IPS-NIHi11 (cell line): Measurements from ENCODE around the gene TSPAN10.
"Not testable (repeated sequence)": the region's sequence is repeated elsewhere in the genome, so short reads cannot be mapped to it uniquely, and the experiment has no call there.

Source experiments
- DNase-seq: peaks from one replicate; pipeline ENCODE4 v3.0.0; 2012; ENCODE audit warnings: mixed read lengths, low spot score

TSPAN10 gene

GRCh38 chr17:81636505-81637288, at the start of gene TSPAN10, which contains the start of gene NPLOC4:
Gene TSPAN10, plus strand, starts transcription at chr17:81637196. Its CDS starts 5,217 bp downstream, at chr17:81642413.
Gene NPLOC4, minus strand, starts transcription at chr17:81637112. Its CDS starts 182 bp downstream, at chr17:81636930.
- peak; percentile 100 for DNase-seq

- no peak for DNase-seq
Measured at GRCh38 chr17:81589612-81590011, 47.4 kb upstream of the TSPAN10 start.

- DNase-seq: no peak
Measured at GRCh38 chr17:81590121-81590520, 46.9 kb upstream of the TSPAN10 start.

- DNase-seq: no peak
Measured at GRCh38 chr17:81591971-81592370, 45.0 kb upstream of the TSPAN10 start.

- DNase-seq: no peak
Measured at GRCh38 chr17:81593105-81593871, 43.7 kb upstream of the TSPAN10 start.

GRCh38 chr17:81599719-81600486, 37.1 kb upstream of the TSPAN10 start:
- DNase-seq: no peak

GRCh38 chr17:81601525-81602120, 35.4 kb upstream of the TSPAN10 start:
- DNase-seq: peak; percentile 76

- DNase-seq: no peak
Measured at GRCh38 chr17:81603846-81604610, 33.0 kb upstream of the TSPAN10 start.

- no peak for DNase-seq
Measured at GRCh38 chr17:81607431-81607830, 29.6 kb upstream of the TSPAN10 start.

GRCh38 chr17:81608082-81608481, 28.9 kb upstream of the TSPAN10 start:
- no peak for DNase-seq

GRCh38 chr17:81608605-81609004, 28.4 kb upstream of the TSPAN10 start:
- no peak for DNase-seq

GRCh38 chr17:81609541-81610311, 27.3 kb upstream of the TSPAN10 start:
- DNase-seq: no peak

- DNase-seq: no peak
Measured at GRCh38 chr17:81612172-81612970, 24.6 kb upstream of the TSPAN10 start.

GRCh38 chr17:81615401-81615930, 21.5 kb upstream of the TSPAN10 start:
- no peak for DNase-seq

GRCh38 chr17:81616877-81617276, 20.1 kb upstream of the TSPAN10 start:
- no peak for DNase-seq

GRCh38 chr17:81618307-81618706, 18.7 kb upstream of the TSPAN10 start:
- not testable (repeated sequence) for DNase-seq

- no peak for DNase-seq
Measured at GRCh38 chr17:81621494-81622130, 15.4 kb upstream of the TSPAN10 start.

- DNase-seq: no peak
Measured at GRCh38 chr17:81630274-81630673, 6.7 kb upstream of the TSPAN10 start.

GRCh38 chr17:81631482-81631881, 5.5 kb upstream of the TSPAN10 start:
- no peak for DNase-seq
